Left ventricle myocardium inferior (tissue), 1 donor: Measurements from ENCODE around the gene F8A3. TPM values are rescaled to one million over a fixed set of nuclear protein-coding genes. Genes with fewer than 3 reads are reported as not detected.

Source experiments
- DNase-seq: peaks from one replicate; pipeline ENCODE4 v3.0.0-alpha.2; 2020
- H3K27ac ChIP-seq: fragments of 200-600 bp; replicated peaks from 2 replicates; pipeline ENCODE4 v1.8.0; 2021
- H3K27me3 ChIP-seq: fragments of 200-600 bp; 2 replicates; pipeline ENCODE4 v1.8.0; 2021; ENCODE audit warnings: low read depth
- H3K36me3 ChIP-seq: fragments of 200-600 bp; 2 replicates; pipeline ENCODE4 v1.8.0; 2021
- H3K4me1 ChIP-seq: fragments of 200-600 bp; 2 replicates; pipeline ENCODE4 v1.8.0; 2021
- H3K4me3 ChIP-seq: fragments of 200-600 bp; 2 replicates; pipeline ENCODE4 v1.8.0; 2021; ENCODE audit warnings: mild to moderate bottlenecking, moderate library complexity
- H3K9me3 ChIP-seq: fragments of 200-600 bp; replicated peaks from 2 replicates; pipeline ENCODE4 v1.8.0; 2021
- intact Hi-C: fragments of 100-400 bp; cut with micrococcal nuclease; formaldehyde crosslinking; loops from one replicate; pipeline ENCODE4 v1.11.0; 2022
- microRNA-seq: library from miRNA; unstranded; fragments of <30 nt; microRNA quantifications from one replicate; pipeline ENCODE4 v1.2.0, GENCODE V29; 2020
- total RNA-seq: library from RNA; stranded (reverse); fragmentation: NEBNext Ultra II Directional; extraction: Animal tissue kit (Norgen Biotek cat#: 25700); gene quantifications from one replicate; pipeline ENCODE4 v1.2.1, GENCODE V29; 2021
- TF ChIP-seq, protein P1 (sequence below): fragments of 200-600 bp; IDR thresholded peaks from 2 replicates; pipeline ENCODE4 v1.8.0; 2021; ENCODE audit warnings: antibody characterized with exemption, mild to moderate bottlenecking, borderline replicate concordance
- donor health status: DM: no; HTN: yes; CAD: no; lungs with severe emphysema.

Gene F8A3
- total RNA-seq, 1 donor from 2014 or later: 0.19 TPM

DNA sequence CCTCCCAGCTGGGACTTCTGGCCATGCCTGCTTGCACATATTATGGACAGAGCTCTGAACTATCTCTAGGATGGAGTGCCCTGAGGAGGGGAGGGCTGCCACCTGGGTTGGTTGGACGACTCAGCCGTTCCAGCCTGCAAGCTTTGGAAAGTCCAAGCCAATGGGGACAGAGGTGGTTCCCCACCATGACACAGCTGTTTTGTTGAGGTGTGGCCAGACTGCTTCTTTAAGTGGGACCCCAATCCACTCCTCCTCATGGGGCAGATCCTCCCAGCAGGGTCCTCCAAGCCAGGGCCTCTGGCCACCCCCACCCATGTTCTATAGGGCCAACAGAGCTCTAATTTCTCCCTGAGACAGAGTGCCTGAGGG is 22.7 kb downstream of the F8A3 start:
- H3K4me1 ChIP-seq: no peaks in the 10 kb centered on the region
- TF ChIP-seq, protein P1, sequence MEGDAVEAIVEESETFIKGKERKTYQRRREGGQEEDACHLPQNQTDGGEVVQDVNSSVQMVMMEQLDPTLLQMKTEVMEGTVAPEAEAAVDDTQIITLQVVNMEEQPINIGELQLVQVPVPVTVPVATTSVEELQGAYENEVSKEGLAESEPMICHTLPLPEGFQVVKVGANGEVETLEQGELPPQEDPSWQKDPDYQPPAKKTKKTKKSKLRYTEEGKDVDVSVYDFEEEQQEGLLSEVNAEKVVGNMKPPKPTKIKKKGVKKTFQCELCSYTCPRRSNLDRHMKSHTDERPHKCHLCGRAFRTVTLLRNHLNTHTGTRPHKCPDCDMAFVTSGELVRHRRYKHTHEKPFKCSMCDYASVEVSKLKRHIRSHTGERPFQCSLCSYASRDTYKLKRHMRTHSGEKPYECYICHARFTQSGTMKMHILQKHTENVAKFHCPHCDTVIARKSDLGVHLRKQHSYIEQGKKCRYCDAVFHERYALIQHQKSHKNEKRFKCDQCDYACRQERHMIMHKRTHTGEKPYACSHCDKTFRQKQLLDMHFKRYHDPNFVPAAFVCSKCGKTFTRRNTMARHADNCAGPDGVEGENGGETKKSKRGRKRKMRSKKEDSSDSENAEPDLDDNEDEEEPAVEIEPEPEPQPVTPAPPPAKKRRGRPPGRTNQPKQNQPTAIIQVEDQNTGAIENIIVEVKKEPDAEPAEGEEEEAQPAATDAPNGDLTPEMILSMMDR: no peak
- H3K9me3 ChIP-seq: no peaks in the 10 kb centered on the region
- no peak overlapping the region for H3K27ac ChIP-seq
- no peak for DNase-seq
- no peaks in the 10 kb centered on the region for H3K27me3 ChIP-seq
- intact Hi-C loops: no loop called here
- H3K4me3 ChIP-seq: no peak overlapping the region
- H3K36me3 ChIP-seq: no peaks in the 10 kb centered on the region

DNA sequence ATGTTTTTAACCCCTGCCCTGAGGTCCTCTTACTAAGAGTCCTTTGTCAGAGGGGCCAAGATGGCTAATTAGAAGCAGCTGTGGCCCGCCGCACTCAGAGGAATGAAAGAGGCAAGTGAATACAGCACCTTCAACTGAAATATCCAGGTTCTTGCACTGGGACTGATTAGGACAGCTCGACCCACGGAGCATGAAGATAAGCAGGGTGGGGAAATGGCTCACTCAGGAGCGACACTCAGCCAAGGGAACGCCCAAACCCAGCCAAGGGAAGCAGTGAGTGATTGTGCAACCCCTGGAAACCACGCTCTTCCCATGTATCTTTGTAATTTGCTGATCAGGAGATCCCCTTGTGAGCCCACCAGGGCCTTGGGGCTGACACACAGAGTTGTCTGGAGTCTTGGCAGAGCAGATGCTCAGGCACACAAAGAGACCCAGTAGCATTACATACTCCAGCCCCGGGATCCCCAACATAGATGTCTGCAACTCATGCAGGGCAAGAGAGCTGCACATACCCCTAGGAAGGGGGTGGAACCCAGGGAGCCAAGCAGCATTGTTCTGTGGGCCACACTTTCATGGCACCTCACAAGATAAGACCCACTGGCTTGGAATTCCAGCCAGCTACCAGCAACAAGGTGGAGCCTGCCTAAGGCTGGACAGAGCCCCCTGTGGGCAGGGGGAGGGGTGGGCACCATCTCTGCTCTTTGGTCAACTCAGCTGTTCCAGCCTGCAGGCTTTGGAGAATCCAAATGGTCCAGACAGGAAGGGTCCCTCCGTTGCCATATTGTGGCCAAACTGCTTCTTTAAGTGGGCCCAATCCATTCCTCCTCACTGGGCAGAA is 23.3 kb downstream of the F8A3 start:
- no peak overlapping the region for H3K27ac ChIP-seq
- intact Hi-C loops: no loop called here
- DNase-seq: peak; percentile 14
- no peaks in the 10 kb centered on the region for H3K36me3 ChIP-seq
- H3K4me3 ChIP-seq: no peak overlapping the region
- H3K27me3 ChIP-seq: no peaks in the 10 kb centered on the region
- H3K9me3 ChIP-seq: no peaks in the 10 kb centered on the region
- no peaks in the 10 kb centered on the region for H3K4me1 ChIP-seq
- TF ChIP-seq, protein P1: no peak

DNA sequence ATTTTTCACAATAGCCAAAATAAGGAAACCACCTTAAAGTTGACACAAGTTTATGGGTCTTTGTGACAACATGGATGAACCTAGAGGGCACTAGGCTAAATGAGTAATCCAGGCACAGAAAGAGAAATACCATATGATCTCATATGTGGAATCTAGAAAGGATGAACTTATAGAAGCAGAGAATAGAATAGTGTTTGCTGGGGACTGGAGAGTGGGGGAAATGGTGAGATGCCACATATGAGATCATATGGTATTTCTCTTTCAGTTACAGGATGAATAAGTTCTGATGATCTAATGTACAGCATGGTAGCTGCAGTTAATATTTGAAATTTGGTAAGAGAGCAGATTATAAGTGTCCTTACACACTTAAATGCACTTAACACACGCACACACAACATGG is 40.7 kb downstream of the F8A3 start:
- no peaks in the 10 kb centered on the region for H3K9me3 ChIP-seq

More for the DNA sequence above, 40.7 kb downstream of the F8A3 start:
- H3K27ac ChIP-seq: no peak overlapping the region
- no peak overlapping the region for H3K4me3 ChIP-seq
- no peaks in the 10 kb centered on the region for H3K27me3 ChIP-seq
- no peaks in the 10 kb centered on the region for H3K4me1 ChIP-seq
- TF ChIP-seq, protein P1: no peak
- intact Hi-C loops: no loop called here
- no peak for DNase-seq
- H3K36me3 ChIP-seq: no peaks in the 10 kb centered on the region

Small RNA genes within 50 kb of the gene (microRNA-seq; reads per million reads assigned to microRNA genes)
- not detected for gene MIR1184-3

Other genes starting within 250 kb of the F8A3 start
- 63.9 TPM for gene VBP1, start 242.2 kb downstream of the F8A3 start, total RNA-seq
- gene RAB39B, start 194.1 kb downstream of the F8A3 start, total RNA-seq: 0.11 TPM
- 11.7 TPM for gene CLIC2, start 124.0 kb downstream of the F8A3 start, total RNA-seq
- gene F8A2, start 76.5 kb downstream of the F8A3 start, total RNA-seq: not detected
- 1.0 TPM for gene SPRY3, start 154.0 kb upstream of the F8A3 start, total RNA-seq
- 41.8 TPM for gene TMLHE, start 154.3 kb upstream of the F8A3 start, total RNA-seq